GM21423 (cell line): ENCODE data around the gene PSD4.

Source experiments
- ATAC-seq: cut with Tn5 transposase; IDR thresholded peaks from one replicate; pipeline ENCODE4 v1.9.1; 2021; ENCODE audit warnings: mild to moderate bottlenecking, moderate library complexity; ENCODE audit not compliant: unreplicated experiment

The PSD4 gene

DNA sequence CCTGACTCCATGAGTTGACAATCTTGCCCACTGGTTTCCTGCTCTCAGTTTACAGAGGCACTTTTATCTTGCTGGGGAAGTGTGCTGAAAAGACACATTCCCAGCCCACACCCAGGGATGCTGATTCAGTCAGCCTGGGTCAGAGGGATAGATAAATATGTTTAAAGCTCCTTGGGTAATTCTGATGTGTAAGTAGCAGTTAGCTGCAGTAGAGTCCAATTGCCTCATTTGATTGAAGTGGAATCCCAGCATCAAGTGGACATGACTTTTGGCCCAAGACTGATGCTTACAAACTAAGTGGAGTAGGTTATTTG, 29.4 kb downstream of the PSD4 start:
- no peak for ATAC-seq

DNA sequence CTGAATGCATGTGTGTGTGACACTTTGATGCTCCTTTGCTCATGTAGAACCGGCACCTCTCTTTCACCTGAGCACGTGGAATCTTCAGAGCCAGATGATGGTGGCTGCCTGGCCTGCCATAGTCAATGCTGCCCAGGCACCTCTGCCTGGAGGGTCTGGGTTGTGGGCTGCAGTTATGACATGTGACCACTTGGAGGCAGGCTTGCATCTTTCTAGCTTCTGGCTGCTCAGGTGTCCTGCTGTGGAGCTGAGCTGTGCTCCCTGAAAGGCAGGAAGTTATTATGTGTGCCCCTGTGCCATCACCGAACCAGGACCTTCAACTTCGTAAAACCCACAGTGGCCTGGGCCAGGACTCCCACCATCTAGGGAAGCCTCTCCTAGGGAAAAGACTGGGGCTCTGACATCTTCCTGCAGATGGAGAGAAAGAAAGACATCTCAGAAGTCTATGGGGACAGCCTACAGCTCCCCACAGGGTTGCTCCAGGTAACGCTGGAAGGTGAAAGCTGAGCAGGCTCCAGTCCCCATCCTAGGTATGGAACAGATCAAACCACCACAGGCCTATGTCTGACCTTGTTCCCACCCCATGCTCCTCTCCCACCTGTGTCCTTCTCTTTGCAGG, 30.2 kb downstream of the PSD4 start:
- ATAC-seq, result peak; percentile 77

DNA sequence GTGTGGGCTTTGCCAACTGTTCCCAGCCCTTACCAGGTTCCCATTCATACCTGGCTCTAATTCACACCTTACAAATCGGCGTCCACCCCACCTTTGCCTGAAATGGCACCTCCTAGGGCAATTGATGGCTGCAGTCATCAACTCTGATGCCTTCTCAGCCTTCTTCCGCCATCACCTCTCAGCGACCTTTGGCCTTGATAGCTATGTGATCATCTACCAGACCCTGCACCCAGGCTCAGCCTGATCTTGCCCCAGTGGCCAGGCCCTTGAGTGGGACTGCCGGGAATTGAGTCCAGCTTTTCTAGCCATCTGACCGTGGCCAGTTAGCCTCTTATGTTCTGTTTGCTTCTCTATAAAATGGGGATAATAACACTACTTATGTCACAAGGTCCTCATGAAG, 32.5 kb downstream of the PSD4 start:
- ATAC-seq, result no peak

DNA sequence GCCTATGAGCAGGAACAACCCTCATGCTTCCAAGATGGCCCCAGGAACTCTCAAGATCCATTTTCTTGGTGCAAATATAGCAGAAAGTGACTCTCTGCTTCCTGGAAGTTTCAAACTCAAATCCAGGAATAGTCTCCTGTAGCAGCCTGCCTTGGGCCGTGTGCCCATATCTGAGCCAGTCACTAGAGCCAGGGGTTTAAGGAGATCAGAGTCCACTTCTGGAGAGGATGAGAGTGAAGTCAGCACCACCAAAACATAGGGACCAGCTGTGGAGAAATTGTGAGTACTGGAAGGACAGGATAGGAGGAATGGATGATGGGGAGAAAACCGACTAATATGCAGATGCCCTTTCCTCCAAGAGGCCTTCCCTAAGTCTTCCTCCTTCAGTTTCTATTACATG, 33.2 kb downstream of the PSD4 start:
- no peak for ATAC-seq

DNA sequence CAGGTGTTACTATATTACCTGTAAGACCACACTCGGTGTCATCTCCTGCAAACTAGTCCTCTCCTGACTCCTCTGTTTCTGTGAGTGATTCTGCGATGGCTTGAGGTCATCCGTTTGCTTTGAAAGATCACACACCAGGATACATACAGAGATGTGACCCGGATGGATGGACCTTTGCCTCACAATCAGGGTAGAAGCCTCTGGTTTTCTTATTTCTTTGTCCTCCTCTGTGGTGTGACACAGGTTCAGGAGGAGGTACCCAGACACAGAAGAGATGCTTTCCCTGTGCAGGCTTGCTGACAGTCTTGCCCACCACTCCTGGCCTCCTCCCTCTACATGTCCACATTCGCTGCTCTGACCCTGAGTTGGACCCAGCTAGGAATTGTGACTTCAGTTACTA, 34.6 kb downstream of the PSD4 start:
- no peak for ATAC-seq

DNA sequence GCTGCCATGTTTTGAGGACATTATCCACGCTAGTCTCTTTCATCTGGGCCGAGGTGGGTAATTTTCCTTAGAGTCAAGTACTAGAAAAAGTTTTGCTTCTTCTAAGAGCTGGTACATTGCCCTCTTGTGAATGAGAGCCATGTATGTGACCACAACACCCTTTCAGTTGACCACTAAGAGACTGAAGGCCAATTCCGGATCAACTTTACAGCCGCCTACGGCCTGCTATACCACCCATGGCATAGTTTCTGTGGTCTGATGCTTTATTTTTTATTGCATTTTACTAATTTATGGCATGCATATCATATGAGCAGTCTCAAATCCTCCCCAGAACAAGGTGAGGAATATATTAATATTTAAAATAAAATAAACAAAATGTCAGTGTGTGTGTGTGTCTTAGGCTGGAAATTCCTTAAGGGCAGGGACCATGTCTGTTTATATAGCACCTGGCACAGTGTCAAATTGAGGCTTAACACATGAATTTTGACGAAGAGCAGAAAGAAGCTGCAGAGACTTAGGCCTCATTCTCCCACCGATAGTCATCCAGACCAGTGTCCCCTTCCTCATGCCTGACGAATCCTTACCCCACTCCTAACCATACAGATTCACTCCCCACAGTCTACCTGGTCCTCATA, 35.4 kb downstream of the PSD4 start:
- ATAC-seq, result no peak

DNA sequence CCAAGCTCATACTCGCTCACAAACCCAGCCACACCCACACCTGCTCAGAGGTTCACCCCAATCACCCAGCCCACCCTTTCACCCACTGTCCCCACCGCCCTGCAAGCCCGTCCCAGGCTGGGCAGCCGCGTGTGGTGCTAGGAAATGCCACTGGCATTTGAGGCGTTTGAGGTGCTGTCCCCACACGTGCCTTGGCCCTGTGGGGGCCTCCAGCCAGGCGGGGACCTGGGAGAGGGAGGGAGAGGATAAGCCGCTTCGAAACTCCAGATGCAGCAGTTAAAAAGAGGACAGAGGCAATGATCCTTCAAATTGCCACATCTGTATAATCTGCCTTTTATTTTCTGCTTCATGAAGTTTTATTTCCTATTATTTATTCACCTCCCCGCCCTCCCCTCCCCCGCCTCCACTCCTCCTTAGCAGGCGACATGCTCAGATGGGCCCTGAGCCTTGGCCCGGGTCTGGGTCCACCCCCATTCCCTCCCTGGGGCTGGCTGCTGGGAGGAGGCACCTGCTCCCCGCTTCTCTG, 35.9 kb downstream of the PSD4 start:
- no peak for ATAC-seq

DNA sequence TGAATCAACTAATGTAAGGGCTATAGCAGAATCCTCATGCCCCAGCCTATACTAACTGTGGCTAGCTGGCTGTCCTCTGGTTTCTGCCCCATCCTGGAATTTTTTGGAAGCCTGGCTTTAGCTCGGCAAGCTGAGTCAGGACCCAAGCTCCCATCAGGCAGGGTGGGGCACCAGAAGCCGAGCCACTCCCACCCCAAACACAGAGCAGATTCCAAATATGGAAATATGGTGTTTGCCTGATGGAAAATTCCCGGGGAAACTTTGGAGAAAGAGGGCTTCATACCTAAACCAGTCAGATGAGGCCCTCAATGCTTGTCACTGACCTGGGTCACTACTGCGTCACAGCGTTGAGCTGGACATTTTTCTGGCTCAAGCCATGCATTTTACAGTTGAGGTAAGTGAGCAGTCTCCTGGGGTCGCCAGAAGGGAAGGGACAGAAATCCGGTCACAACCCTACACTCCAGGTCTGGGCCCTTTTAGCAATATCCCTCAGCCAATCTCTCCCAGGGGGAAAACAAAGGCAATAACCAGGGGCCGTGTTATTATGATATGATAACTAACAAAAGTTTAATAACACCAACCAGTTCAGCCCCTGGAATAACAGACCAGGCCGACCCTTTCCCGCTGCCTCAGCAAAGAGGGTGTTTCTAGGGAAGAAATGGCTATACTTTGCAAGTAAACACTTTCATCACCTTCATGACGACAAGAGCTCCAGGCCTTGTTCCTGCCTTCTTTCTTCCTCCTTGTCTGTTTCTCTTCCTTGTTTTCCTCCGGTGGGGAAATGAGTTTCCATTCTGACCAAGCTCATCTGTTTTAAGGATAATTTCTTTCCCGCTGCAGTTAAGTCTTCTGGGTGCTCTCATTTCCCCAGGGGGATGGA, 37.7 kb downstream of the PSD4 start:
- ATAC-seq, result no peak

DNA sequence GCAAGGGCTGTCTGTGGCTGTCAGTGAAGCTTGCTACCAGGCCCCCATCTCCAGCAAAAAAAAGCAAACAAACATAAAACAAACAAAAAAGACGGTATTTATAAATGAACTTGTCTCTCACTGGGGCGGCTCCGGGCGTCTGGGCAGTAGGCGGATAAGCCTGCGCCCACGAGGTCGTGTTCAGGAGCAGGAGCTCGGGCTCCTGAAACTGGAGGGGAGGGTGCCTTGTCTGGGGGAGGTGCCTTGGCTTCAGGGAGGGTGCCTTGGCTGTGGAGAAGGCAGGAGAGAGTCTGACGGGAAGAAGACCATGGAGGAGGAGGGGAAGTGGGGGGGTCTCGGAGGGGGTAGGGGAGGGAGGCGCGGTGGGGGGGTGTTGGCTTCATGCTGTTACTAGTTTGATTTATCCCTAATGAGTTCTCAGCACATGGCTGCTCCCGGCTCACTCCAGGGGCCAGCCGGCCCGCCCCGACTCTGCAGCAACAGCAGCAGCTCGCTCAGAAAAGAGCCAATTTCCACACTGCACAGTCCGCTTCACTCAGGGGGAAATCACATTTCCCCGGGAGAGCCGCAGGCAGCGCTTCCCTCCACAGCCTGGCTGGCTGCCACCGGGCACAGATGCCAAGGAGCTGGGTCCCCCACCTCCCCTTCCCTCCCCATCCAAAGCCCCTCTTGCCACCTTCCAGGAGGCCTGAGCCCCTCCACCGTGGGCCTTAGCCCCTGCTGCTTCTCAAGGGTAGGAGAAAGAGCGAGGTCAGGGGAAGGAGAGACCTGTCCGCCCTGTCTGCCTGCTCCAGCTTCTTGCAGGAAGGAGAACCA, 38.7 kb downstream of the PSD4 start:
- ATAC-seq, result no peak

DNA sequence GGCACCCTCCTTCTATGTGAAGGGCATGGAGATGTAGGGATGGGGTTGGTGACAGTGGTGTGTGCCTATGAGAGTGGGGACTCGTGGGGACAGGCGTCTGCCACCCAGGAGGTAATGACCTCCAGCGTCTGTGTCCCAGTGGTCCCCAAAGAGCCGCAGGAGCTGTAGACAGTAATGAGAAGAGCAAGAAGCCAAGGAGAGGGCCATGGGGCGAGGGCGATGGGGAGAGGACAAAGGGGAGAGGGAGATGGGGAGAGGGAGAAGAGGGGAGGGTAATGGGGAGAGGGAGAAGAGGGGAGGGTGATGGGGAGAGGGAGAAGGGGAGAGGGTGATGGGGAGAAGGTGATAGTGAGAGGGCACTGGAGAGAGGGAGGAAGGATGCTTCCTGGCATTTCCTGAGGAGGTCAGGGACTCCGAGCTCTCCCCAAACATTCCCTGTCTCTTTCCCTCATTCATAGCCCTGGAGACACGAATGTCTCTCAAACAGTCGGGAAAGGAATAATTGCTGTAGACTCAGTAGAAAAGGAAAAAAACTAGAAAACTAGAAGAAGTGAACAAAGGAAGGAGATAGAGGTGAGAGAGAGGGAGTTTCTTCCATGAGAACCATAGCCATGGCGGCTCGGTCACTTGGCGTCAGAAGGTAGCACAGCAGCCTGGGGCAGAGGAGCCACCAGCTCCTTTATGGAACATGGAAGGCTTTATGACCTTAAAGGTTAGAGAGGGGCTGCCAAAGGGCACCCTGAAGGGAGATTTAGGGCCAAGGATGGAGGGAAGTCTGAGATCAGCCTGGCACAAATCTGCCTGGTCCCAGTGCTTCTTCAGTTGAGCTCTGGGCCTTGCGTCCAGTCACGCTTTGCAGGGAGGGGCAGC, 39.5 kb downstream of the PSD4 start:
- ATAC-seq, result no peak

DNA sequence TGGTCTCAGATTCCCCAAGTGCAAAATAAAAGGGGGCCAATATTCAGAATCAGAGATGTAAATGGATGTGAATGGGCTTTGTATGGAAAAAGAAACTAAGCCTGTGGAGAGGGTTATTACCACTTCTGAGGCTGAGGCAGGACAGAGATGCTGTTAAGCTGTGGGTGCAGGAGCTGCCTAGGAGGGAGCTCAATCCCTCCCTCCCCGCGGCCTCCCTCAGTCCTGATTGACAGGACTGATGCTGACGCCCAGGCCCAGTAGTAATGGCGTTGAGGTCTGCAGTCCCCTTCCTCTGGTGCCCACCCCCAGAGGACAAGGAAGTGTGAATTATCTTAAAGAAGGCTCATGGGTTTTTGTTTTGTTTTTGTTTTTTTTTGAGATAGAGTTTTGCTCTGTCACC, 40.4 kb downstream of the PSD4 start:
- ATAC-seq, result no peak

DNA sequence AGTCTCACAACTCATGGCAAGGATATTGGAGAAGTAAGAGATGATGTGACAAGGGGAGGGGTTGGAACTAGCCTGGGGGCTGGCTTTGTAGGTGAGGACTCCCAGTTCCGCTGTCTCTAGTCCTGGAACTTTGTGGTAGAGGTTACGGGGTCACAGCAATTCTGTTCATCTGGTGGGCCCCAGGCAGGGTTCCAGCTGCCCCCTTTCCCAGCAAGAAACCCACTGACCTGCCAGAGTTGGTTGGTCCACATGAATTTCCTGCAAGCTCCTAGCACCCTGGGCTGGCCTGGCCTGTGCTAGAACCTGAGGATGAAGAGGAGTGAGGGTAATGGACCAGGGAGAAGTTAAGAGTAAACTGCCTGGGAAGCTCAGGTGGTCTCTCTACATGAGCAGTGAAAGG, 41.3 kb downstream of the PSD4 start:
- no peak for ATAC-seq

DNA sequence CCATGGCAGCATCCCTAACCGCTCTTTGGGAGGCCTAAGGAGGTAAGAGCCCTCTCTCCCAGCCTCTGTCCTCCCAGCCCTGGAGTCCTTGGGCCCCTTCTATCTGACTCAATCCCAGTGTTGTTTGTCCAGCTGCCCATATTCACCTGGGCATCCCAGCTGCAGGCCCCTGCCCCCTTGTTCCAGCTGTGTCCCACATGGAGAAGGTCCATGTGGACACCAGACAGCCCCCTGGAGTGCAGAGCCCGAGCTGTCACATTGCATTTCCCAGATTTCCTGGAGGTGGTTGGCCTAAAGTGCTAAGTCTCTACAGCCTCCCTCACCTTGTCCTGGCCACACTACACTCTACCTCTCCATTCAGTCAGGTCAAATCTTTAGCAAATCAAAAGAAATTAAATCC, 42.5 kb downstream of the PSD4 start:
- no peak for ATAC-seq

DNA sequence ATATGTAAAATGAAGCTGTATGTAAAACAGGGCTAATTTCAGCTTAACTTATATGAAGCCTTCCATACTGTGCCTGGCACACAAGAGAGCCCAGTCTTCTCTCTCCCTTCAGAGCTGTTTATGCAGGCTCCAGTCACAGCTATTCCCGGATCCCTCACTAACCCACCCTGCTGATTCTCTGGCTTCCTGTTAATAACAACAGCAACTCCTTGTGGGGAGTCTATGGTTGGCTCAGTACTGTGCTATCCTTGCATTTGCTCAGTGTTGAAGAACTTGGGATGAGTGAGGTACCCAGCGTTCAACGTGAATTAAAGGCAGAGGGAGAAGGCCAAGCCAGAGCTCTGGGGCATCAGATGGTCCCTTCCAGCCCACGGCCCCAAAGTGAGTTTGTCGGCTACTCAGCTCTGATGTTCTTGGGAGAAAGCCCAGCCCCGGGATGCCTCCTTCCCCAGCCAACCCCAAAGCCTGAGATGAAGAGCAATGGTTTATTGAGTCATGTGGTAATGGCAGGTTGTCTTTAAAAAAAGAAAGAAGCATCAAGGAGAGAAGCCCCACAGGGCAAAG, 43.2 kb downstream of the PSD4 start:
- ATAC-seq, result no peak

DNA sequence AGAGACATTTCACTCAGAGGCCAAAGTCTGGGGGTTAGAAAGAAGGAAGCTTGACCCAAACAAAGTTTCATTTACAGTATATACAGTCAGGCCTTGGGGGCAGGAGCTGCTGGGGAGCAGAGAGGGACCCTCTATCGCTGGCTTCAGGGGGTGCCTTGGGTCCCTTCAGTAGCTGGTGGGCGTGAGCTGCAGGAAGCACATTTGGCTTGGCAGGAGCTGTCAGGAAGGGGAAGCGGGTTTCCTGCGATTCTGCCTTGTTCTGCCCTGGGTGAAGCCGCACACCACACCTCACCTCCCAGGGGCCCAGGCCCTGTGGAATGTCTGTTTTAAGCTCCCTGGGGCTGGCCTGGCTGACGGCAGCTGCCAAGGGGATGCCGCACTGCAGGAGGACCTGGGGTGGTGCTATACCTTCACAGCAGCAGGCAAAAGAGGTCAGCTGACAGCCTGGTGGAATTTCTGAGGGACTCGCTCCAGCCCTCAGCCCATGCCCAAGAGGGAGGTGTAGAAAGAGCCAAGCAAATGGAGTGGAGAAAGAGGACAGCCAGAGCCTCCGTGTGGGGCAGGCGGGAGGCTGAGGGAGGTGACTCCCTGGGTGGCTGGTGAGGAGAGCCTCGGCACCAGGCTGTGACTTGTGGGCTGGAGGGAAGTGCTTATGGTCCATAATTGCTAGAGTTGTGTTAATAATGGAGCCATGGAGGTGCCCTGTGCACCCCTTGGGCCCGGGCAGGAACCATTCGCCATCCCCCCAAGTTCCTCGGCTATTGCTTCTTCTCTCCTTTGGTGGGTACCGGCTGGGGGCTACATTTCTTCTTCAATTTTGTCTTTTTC, 43.9 kb downstream of the PSD4 start:
- ATAC-seq, result no peak

DNA sequence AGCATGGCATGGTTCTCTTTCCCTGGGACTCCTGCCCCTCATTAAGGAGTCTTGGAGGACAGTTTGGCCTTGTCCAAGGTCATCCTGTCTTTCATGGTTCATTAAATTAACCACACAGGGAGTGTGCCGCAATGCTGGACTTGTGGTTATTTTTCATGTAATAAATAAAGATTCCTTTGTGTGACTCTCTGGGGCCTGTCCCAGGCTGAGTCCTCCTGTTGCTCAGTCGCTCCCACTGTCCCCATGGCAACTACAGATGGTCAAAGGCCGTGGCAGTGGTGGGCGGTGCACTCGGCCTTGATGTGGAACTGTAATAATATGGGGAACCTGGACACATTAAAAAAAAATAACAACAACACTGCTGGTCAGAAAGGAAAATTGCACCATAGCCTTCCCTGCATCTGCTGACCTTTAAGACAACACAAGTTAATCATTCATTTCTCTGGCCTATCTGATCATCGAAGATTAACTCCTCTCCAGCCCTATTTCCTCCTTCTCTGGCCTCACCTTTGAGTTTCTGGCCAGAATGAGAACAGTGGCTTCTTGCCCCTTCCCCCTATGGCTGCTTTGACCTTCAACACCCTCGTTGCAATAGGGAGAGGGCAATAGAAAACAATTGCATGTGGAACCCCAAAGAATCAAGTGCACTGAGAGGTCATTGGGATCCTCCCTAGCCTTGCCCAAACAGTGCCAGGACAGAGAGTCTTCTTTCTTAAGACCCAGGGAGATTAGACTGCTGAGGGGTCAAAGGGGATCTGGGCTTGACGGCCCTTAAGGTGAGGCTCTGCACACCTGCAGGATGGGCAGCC, 44.7 kb downstream of the PSD4 start:
- ATAC-seq, result no peak

DNA sequence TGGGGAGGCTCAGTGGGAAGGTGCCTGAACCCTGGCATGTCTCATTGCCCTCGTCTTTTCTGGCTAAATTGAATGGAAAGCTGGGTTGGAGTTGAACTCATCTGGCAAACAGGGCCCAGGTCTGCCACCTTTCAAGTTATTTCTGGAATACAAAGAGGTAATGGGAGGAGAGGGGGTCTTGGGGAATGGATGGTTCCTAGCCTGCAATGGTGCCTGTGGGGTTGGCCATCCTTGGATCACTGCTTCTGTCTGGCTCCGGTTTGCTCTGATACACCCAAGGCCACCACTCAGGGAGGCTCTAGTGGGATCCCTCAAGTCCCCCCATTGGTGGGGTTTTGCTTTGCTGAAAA, 45.3 kb downstream of the PSD4 start:
- no peak for ATAC-seq

DNA sequence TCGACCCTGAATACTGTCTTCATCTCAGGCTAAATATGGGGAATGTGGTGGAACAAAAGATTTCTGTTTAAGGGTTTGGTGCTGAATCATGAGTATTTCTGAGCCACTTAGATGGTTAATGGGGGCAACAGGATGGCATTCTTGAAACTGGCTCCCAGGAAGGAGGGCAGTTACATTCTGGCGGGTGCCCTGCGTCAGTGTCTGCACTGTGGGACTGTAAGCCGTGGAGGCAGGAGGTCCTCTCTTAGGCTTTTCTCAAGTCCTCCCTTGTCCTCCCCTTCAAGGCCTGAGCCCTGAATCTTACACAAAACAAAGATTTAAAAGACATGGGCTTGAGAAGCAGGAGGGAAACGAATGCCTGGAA, 45.7 kb downstream of the PSD4 start:
- no peak for ATAC-seq
